ENCODE data around the gene BSN. TPM values are rescaled to one million over a fixed set of nuclear protein-coding genes. Genes with fewer than 3 reads are reported as not detected.
A peak's percentile ranks its signal among the peaks of the same experiment; 100 is the strongest.

The BSN gene
- total and polyA plus RNA-seq, 8 donors: 0.26 to 1.1 (median 0.84) TPM

DNA sequence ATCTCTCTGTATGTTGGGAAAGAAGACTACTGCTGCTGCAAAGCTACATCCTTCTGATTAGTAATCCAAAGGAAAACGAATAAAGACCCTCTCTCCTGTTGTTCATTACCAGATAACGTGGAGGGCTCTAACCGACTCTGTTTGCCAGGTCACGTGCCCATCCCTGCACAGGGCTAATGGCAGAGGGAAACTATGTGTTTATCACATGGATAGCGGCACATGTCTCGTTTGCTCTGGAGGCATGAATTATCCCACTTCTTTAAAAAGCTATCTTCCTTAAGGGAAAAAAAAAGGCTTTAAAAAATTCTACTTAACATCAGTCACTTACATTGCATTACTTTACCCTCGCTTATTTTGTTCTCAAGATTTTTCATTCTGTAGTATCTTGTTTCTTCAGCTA is 87.0 kb downstream of the BSN start:
- intact Hi-C loops (cut with DNase I): no loop called here
- no peaks in the 10 kb centered on the region for H3K36me3 ChIP-seq

DNA sequence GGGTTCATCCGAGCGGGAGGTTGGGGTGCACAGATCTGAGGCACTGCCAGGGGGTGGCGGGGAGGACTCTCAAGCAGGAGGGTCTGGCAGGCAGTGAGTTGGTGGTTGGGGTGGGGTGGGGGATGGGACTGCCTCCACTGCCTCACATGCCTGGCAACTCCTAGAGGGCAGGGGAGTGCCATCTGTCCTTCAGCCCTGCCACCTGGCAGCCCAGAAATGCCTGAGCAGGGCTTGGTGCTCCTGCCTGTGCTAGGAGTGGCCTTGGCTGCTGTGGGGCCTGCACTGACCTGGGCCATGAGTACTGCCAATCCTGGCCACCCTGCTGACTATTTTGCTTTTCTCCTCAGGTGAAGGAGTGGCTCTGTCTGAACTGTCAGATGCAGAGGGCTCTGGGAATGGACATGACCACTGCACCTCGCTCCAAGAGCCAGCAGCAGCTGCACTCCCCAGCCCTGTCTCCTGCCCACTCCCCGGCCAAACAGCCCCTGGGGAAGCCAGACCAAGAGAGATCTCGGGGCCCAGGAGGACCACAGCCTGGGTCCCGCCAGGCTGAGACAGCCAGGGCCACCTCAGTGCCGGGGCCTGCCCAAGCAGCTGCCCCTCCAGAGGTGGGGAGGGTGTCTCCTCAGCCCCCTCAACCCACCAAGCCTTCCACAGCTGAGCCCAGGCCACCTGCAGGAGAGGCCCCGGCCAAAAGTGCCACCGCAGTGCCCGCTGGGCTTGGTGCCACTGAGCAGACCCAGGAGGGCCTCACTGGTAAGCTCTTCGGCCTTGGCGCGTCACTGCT is 87.8 kb downstream of the BSN start:
- Histone ChIP-seq H3K9me3 (no peaks in the 10 kb centered on the region), H3K27me3 (no peaks in the 10 kb centered on the region), H3K4me1 (no peaks in the 10 kb centered on the region), H3K4me3 (no peak overlapping the region), H3K36me3 (no peaks in the 10 kb centered on the region), H3K27ac (no peak overlapping the region)
- no peak for DNase-seq
- TF ChIP-seq, protein P1, sequence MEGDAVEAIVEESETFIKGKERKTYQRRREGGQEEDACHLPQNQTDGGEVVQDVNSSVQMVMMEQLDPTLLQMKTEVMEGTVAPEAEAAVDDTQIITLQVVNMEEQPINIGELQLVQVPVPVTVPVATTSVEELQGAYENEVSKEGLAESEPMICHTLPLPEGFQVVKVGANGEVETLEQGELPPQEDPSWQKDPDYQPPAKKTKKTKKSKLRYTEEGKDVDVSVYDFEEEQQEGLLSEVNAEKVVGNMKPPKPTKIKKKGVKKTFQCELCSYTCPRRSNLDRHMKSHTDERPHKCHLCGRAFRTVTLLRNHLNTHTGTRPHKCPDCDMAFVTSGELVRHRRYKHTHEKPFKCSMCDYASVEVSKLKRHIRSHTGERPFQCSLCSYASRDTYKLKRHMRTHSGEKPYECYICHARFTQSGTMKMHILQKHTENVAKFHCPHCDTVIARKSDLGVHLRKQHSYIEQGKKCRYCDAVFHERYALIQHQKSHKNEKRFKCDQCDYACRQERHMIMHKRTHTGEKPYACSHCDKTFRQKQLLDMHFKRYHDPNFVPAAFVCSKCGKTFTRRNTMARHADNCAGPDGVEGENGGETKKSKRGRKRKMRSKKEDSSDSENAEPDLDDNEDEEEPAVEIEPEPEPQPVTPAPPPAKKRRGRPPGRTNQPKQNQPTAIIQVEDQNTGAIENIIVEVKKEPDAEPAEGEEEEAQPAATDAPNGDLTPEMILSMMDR (IDR thresholded peaks at IDR 0.05): no peak
- intact Hi-C loops (cut with DNase I): no loop called here
- ATAC-seq: no peak

More for the DNA sequence above, 87.0 kb downstream of the BSN start:
- DNase-seq (no peak), ATAC-seq (no peak)
- TF ChIP-seq, protein P1 (IDR thresholded peaks at IDR 0.05): no peak
- Histone ChIP-seq H3K4me3 (no peak overlapping the region), H3K9me3 (no peaks in the 10 kb centered on the region), H3K27me3 (no peaks in the 10 kb centered on the region), H3K27ac (no peak overlapping the region), H3K4me1 (no peaks in the 10 kb centered on the region)

DNA sequence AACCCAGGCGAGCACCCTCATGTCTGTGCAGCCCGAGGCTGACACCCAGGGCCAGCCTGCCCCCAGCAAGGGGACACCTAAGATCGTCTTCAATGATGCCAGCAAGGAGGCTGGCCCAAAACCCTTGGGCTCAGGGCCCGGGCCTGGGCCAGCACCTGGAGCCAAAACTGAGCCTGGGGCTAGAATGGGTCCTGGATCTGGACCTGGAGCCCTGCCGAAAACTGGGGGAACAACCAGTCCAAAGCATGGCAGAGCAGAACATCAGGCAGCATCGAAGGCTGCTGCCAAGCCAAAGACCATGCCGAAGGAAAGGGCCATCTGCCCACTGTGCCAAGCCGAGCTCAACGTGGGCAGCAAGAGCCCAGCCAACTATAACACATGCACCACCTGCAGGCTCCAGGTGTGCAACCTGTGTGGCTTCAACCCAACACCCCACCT is 88.5 kb downstream of the BSN start:
- Histone ChIP-seq H3K27ac (no peak overlapping the region), H3K4me3 (no peak overlapping the region), H3K4me1 (no peaks in the 10 kb centered on the region), H3K9me3 (no peaks in the 10 kb centered on the region), H3K27me3 (no peaks in the 10 kb centered on the region), H3K36me3 (no peaks in the 10 kb centered on the region)
- intact Hi-C loops (cut with DNase I): no loop called here
- TF ChIP-seq, protein P1 (IDR thresholded peaks at IDR 0.05): no peak
- ATAC-seq: no peak
- DNase-seq: no peak

DNA sequence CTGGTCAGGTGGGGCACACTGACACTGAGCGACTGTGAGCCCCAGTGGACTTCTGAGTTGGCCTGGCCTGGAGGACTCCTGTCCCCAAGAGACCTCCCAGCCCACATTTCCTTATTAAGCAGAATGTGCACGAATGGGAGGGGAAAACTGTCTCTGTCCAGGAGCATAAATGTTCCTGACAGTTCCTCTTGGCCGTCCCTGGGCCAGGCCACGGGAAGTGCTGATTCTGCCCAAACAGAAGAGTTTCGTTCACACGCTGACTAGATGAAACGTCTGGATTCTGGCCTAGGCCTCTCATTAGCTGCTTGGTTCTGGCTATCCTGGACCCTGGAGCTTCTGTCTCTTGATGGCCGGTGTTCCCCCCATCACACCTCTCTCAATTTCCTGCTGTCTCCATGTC is 90.4 kb downstream of the BSN start:
- DNase-seq: peak in 1 of 4 donors; percentile 22
- Histone ChIP-seq H3K27me3 (no peaks in the 10 kb centered on the region), H3K36me3 (no peaks in the 10 kb centered on the region), H3K4me3 (no peak overlapping the region), H3K27ac (no peak overlapping the region), H3K9me3 (no peaks in the 10 kb centered on the region), H3K4me1 (no peaks in the 10 kb centered on the region)
- TF ChIP-seq, protein P1 (IDR thresholded peaks at IDR 0.05): no peak
- intact Hi-C loops (cut with DNase I): no loop called here
- ATAC-seq: no peak

DNA sequence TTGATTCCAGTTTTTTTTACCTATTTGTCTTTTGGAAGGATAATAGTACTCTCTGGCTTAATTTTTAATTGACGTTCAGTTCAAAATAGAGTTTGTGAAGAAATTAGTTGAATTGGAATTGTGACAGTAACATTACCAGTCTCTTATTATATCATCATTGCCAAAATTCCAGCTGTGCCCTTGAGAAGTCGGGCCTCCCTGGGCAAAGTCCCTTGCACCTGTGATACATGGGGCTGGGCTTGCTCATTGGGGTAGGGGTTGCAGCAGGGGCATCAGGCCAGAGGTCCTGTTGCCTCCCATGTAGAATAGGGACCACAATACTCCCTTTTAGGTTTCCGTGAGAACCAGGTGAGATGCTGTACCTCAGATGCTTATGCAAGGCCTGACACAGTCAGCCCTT is 92.0 kb downstream of the BSN start:
- H3K27ac ChIP-seq: no peak overlapping the region
- no peaks in the 10 kb centered on the region for H3K4me1 ChIP-seq
- no peaks in the 10 kb centered on the region for H3K36me3 ChIP-seq
- ATAC-seq: no peak
- intact Hi-C loops (cut with DNase I): no loop called here
- H3K27me3 ChIP-seq: no peaks in the 10 kb centered on the region
- TF ChIP-seq, protein P1 (IDR thresholded peaks at IDR 0.05): no peak
- peak in 1 of 4 donors; percentile 8 for DNase-seq
- H3K9me3 ChIP-seq: no peaks in the 10 kb centered on the region
- no peak overlapping the region for H3K4me3 ChIP-seq
